ENCODE measurements around the gene NCOR2.

The NCOR2 gene

DNA sequence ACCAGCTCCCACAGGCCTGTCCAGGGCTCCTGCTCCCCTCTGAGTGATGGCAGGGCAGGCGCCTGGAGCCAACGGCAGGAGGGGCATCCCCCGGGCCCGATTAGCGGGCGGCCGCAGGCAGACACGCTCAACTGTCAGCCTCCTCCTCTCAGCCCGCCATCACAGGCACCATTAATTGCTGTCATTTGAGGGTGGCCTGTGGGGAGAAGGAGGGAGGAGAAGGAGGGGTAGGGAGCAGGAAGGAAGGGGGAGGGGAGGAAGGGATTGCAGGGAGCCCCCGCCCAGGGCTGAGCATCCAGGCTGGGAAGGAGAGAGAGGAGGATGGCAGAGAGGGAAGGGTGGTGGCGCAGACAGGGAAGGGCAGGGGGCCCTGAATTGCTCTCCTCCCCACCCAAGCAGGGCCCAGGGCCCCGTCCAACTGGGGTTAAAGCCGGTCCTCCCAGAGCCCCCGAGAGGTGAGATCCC lies 36.1 kb downstream of the NCOR2 start:
- DNase-seq (ENCODE audit: low spot score), result no peak
- TF ChIP-seq, protein P1, sequence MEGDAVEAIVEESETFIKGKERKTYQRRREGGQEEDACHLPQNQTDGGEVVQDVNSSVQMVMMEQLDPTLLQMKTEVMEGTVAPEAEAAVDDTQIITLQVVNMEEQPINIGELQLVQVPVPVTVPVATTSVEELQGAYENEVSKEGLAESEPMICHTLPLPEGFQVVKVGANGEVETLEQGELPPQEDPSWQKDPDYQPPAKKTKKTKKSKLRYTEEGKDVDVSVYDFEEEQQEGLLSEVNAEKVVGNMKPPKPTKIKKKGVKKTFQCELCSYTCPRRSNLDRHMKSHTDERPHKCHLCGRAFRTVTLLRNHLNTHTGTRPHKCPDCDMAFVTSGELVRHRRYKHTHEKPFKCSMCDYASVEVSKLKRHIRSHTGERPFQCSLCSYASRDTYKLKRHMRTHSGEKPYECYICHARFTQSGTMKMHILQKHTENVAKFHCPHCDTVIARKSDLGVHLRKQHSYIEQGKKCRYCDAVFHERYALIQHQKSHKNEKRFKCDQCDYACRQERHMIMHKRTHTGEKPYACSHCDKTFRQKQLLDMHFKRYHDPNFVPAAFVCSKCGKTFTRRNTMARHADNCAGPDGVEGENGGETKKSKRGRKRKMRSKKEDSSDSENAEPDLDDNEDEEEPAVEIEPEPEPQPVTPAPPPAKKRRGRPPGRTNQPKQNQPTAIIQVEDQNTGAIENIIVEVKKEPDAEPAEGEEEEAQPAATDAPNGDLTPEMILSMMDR (IDR thresholded peaks at IDR 0.05; ENCODE audit: extremely low read depth, missing control alignments), result no peak

DNA sequence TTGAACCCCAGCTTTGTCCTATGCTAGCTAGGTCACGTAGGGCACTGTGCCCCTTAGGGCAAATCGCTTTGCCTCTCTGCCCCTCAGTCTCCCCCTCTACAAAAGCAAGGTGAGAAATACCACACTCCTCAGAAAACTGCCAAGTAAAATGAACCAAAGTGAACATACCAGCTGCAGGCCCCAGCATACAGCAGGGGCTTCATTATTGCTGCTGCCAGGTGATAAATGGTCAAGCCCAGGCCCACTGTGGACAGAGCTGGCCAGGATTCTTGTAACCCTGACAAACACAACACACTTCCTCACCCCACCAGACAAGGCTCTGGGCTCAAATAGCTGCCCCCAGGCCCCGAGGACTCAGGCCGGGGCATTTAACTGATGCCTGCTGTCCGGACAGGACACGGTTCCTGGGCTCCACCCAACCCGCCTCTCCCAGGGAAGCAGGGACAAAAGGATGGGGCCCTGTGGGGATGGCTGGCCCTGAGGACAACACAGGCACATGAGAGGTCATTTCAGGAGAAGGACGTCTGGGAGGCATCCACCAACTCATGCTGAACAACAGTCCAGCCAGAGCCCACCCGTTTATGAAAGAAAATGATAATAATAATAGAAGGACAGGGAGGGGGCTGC lies 36.7 kb downstream of the NCOR2 start:
- TF ChIP-seq, protein P1 (IDR thresholded peaks at IDR 0.05; ENCODE audit: extremely low read depth, missing control alignments), result no peak
- no peak for DNase-seq (ENCODE audit: low spot score)

DNA sequence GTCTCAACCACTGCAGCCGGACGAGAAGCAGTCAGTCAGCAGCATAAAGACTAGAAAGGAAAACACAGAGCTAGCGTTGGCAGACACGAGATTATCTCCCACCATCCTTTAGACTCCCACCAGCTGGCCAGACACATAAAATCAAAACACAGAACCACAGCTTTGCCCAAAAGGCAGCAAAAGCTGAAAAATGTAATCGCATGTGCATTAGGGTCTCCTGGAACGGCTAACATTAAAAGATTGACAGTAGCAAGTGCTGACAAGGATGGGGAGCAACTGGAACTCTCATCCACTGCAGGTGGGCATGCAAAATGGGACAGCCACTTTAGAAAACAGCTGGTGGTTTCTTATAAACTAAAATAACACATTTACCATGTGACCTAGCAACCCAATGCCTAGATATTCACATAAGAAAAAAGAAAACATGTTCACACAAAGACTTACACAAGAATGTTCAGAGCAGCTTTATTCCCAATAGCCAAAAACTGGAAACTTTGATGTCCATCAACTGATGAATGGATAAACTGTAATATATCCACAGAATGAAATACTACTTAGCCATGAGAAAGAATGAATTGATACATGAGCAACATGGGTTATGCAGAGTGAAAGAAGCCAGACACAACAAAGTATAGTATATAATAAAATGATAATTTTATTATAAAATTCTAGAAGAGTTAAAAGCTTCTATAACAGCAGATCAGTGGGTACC lies 37.7 kb downstream of the NCOR2 start:
- DNase-seq (ENCODE audit: low spot score), result no peak
- TF ChIP-seq, protein P1 (IDR thresholded peaks at IDR 0.05; ENCODE audit: extremely low read depth, missing control alignments), result no peak

DNA sequence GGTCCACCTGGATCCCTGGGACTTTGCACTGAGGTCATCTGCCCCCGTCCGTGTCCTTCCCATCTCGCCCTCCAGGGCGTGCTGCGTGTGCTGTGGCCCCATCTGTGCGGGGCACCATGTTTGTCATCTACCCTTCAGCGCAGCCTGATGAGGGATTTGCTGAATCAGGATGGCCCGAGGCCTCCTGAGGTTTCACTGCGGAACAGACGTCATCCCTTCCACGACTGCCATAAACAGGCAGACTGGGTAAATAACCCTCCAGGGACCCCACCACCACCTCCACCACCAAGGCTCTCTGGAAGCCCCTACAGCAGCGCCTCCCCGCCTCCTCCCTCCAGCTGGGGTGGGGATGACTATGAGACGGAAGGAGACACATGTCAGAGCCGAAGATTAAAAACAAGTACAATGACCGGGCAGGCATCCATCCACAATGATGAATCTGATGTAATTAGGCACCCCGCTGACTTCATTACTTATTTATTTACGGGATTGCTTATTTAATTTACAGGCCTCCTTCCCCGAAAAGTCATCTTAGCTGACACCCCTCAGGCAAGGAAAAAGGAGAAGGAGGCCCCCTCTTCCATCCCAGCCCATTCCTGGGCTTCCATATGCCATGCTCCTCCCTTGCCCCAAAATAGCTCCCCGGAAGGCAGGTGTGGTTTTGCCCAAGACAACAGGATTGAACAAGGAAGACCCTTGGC lies 39.4 kb downstream of the NCOR2 start:
- TF ChIP-seq, protein P1 (IDR thresholded peaks at IDR 0.05; ENCODE audit: extremely low read depth, missing control alignments), result no peak
- no peak for DNase-seq (ENCODE audit: low spot score)

DNA sequence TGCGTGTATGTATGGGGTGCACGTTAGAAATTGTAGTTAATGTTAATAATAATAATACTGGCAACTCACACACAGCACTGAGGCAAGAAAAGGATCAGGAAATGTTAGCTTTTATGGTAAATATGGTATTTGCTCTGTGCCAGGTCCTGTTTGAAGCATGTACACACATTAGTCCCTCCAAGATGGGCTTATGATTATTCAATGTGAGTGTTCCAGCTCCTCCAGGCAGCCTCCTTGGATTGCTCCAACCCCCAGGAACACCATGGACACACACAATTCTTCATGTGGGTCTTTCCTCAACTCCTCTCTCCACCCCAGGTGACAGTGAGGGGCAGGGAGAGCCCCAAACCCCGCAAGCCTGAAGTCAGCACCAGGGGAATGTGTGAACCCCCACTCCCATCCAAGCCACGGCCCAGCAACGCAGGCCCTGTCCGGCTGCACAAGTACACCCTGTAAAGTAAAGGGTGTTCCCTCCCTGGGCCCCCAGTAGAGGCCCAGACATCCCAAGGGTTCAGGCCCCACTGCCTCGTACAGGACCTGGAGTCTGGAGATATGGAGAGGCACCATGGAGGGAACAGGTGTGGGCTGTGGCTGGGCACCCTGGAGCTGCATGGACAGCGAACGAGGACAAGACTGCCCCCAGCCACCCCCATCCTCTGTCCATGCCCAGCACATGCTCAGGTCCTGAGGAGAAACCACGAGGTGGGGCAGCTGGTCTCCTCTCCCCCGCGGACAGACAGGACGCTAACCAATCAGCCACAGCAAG lies 41.3 kb downstream of the NCOR2 start:
- no peak for DNase-seq (ENCODE audit: low spot score)
- TF ChIP-seq, protein P1 (IDR thresholded peaks at IDR 0.05; ENCODE audit: extremely low read depth, missing control alignments), result no peak

DNA sequence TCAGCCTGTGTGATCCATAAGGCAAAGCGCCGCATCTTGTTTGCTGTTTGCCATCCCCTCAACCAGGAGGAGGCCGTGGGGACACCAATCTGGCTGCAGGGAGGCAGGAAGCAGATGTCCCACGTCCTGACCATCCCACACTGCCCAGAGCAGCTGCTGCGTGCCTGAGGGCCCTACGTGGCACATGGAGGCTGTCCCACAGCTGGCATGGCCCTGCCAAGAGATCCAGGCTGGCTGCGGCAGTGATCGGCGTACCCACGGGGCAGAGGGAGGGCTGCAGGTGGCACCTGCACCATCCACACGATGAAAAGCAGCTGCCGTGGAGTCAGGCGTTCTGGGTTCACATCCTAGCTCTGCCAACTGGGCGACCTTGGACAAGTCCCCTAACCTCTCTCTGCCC lies 42.0 kb downstream of the NCOR2 start:
- TF ChIP-seq, protein P1 (IDR thresholded peaks at IDR 0.05; ENCODE audit: extremely low read depth, missing control alignments), result no peak
- DNase-seq (ENCODE audit: low spot score), result no peak
